Right renal pelvis (tissue), 4 donors: ENCODE results near the gene HIVEP3. TPM values are rescaled to one million over a fixed set of nuclear protein-coding genes. Genes with fewer than 3 reads are reported as not detected.
A peak's percentile ranks its signal among the peaks of the same experiment; 100 is the strongest.
"Not testable (repeated sequence)": the region's sequence is repeated elsewhere in the genome, so short reads cannot be mapped to it uniquely, and the experiment has no call there.

Experiments
- DNase-seq, 4 donors: peaks; one replicate each; pipeline ENCODE4 v3.0.0-alpha.2; 2013; ENCODE audit warnings: low read depth in 4 of 4, low spot score in 3 of 4, missing footprints in 1 of 4
- polyA plus RNA-seq, 4 donors: library from polyadenylated mRNA; unstranded; fragments of 120-200 nt; gene quantifications; one replicate each; pipeline ENCODE4 v1.2.1, GENCODE V29; 2013; ENCODE audit not compliant: insufficient read length in 4 of 4

Gene HIVEP3
- polyA plus RNA-seq, result 1 to 10 TPM; 3.9 to 4.9 (median 4.5) TPM

- no peak for DNase-seq
These were observed at the start of gene HIVEP3 for GRCh38 chr1:41918450-41919043. TSS of gene HIVEP3 (minus strand) at chr1:41918922.

- DNase-seq, result no peak
These were observed 45.7 kb upstream of the HIVEP3 start for GRCh38 chr1:41964400-41964799.

GRCh38 chr1:41963636-41964035, 44.9 kb upstream of the HIVEP3 start:
- no peak for DNase-seq

GRCh38 chr1:41958015-41958673, 39.4 kb upstream of the HIVEP3 start:
- no peak for DNase-seq

- no peak for DNase-seq
These were observed 38.8 kb upstream of the HIVEP3 start for GRCh38 chr1:41957568-41957967.

- DNase-seq, result peak in 2 of 4 donors; percentile 18 to 22
These were observed 36.9 kb upstream of the HIVEP3 start for GRCh38 chr1:41955461-41956159.

- no peak for DNase-seq
These were observed 35.8 kb upstream of the HIVEP3 start for GRCh38 chr1:41954533-41954944.

DNA sequence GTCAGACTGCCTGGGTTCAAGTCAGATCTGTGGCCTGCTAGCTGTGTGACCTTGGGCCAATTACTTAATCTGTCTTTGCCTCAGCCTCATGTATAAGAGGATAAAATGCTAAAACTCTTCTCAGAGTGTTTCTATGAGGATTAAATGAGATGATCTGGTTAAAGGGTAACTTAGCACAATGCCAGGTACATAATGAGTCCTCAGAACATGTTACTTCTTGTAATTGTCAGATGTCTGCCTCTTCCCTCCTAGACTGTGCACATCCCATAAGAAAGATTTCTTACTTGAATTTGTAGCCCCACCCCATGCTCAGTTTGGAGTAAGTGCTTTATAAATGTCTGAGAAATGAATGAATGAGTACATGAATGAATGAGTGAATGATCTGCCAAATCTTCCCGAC, 34.6 kb upstream of the HIVEP3 start:
- no peak for DNase-seq

GRCh38 chr1:41952208-41952607, 33.5 kb upstream of the HIVEP3 start:
- DNase-seq, result no peak

GRCh38 chr1:41951492-41951891, 32.8 kb upstream of the HIVEP3 start:
- DNase-seq, result not testable (repeated sequence)

DNA sequence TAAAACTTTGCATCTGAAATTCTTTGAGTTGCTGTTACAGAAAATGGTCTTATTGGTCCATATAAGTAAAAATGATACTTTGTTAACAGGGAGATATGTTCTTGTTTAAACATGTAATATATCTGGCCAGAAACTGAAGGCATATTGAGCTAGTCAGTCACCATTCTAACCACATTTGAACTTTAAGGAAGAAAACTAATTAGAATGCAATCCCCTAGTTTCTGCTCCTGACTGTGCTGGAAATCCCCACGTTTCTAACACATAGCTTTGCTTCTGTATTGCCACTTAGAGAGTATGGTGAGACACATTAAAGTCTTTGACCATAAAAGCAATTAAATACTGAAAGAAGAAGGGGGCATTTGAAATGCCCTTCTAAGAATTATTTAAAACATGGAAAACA, 32.1 kb upstream of the HIVEP3 start:
- DNase-seq, result no peak

DNA sequence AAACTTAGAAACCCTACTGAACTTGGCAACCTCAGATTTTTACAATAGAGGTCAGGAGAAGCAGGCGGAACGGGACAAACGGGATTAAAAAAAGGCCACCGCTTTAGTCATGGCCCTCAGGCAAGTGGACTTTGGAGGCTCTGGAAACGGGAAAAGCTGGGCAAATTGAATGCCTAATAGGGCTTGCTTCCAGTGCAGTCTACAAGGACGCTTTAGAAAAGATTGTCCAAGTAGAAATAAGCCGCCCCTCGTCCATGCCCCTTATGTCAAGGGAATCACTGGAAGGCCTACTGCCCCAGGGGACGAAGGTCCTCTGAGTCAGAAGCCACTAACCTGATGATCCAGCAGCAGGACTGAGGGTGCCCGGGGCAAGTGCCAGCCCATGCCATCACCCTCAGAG, 27.2 kb upstream of the HIVEP3 start:
- DNase-seq, result not testable (repeated sequence)

GRCh38 chr1:41943717-41944116, 25.0 kb upstream of the HIVEP3 start:
- DNase-seq, result no peak

DNA sequence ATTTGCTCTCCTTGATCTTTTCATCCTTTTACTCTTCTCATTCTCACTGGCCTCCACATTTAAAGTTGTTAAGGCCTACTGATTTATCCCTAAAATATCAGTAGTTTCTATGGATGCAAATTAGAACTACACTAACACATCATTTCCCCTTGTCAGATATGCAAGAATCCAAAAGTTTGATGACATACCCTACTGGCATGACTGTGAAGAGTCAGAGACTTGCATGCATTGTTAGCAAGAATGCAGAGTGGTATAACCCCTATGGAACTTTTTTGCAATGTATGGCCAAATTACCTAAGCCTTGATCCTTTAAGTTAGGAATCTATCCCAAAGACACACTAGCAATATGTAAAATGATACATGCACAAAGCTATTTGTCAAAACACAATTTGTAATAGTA, 23.6 kb upstream of the HIVEP3 start:
- DNase-seq, result no peak

DNA sequence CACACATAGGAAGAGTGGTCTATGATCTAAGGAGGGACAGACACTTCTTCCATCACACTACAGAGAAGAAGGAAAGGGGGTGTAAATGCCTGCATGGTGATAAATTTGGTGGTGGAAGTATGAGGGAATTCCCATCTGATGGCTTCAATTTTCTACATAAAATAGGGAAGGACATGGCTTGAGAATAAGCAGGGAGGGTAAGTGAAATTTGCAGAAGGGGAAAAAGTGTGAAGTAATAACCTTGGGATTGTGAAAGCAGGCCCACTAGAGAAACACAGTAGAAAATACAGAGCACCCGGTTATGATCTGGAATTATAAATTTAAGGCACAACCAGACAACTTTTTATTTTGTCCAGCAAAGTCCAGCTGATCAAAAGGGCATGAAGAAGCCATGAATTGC, 22.7 kb upstream of the HIVEP3 start:
- no peak for DNase-seq

- DNase-seq, result no peak
These were observed 20.5 kb upstream of the HIVEP3 start for GRCh38 chr1:41939194-41939593.

- no peak for DNase-seq
These were observed 17.4 kb upstream of the HIVEP3 start for GRCh38 chr1:41936107-41936506.

DNA sequence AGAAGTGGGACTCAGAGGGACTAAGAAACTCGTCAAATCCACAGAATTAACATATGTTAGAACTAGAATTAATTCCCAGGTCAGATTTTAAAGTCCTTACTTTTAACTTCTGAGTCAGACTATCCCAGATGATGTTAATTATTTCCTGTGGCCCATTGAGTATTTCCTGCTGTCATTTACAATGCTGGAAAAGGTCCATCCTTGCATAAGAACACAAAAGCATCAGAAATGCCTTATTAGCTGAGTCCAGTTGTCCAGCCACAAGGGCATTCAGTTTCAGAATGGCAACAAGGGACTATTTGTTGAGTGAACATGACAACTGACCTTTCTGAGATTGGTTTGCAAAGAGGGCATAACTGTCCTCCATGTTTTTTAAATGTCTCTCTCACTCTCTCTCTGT, 16.5 kb upstream of the HIVEP3 start:
- DNase-seq, result no peak

DNA sequence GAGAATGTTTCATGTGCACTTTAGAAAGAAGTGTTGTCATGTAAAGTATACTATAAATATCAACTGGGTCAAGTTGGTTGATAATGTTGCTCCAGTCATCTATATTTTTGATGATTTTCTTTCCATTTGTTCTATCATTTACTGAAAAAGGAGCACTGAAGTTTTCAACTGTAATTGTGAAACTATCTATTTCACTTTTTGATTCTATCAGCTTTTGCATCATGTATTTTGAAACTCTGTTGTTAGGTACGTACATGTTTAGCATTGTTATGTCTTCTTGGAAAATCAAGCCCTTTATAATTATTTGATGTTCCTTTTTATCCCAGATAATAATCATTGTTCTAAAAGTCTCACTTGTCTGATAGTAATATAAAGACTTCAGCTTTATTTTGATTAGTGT, 14.4 kb upstream of the HIVEP3 start:
- DNase-seq, result no peak

DNA sequence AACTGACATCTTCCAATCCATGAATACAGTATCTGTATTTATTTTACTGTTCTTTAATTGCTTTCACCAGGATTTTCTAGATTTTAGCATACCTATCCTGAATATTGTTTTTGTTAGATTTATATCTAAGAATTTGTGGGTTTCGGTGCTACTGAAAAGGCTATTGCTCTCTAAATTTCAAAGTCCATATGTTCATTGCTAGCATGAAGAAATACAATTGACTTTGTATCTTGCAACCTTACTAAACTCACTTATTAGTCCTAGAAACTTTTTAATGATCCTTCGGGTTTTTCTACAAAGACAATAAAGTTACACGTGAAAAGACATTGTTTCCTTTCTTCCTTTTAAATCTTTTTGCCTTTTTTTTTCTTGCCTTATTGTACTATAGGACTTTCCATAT, 12.9 kb upstream of the HIVEP3 start:
- DNase-seq, result no peak

- DNase-seq, result no peak
These were observed 8.4 kb upstream of the HIVEP3 start for GRCh38 chr1:41927118-41927517.

- no peak for DNase-seq
These were observed 7.0 kb upstream of the HIVEP3 start for GRCh38 chr1:41925712-41926111.
